ENCODE measurements around the gene HYAL2.

HYAL2 gene

DNA sequence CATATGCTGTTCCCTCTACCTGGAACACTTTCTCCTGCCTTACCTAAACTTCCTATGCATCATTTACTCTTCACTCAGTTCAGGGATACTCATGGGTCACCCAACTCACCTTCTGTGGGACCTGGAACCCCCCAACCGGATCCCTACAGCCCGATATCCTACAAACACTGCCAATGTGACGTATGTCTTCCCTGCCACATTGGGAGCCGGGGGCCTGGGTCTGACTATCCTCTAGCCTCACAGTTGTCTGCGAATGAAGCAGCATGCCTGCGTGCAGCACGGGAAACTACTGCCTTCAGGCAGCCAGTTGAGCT is 27.6 kb upstream of the HYAL2 start:
- DNase-seq (ENCODE audit: low read depth), result no peak

DNA sequence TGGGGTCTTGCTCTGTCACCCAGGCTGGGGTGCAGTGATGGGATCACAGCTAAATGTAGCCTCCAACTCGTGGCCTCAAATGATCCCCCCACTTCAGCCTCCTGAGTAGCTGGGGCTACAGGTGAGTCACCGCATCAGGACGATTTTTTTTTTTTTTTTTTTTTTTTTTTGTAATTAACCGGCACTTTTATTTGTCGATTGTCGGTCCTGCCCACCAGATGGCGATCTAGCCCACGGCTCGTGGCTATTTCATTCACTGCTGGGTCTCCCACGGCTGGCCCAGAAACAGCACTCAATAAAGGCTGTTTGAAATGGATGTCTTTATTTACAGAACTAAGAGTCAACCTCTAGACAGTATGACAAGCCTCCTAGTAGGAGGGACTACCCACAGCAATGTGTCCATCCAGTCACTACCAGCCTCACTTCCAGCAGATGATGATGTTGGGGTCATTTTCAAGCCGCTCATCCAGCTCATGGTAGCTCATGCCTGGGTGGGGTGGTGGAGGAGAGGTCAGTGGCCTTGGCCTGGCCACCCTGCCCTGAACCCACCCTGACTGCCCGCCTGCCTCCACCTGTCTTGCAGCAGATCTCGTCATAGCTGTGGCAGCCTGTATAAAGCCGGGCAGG is 24.8 kb upstream of the HYAL2 start:
- DNase-seq (ENCODE audit: low read depth), result peak; percentile 52

DNA sequence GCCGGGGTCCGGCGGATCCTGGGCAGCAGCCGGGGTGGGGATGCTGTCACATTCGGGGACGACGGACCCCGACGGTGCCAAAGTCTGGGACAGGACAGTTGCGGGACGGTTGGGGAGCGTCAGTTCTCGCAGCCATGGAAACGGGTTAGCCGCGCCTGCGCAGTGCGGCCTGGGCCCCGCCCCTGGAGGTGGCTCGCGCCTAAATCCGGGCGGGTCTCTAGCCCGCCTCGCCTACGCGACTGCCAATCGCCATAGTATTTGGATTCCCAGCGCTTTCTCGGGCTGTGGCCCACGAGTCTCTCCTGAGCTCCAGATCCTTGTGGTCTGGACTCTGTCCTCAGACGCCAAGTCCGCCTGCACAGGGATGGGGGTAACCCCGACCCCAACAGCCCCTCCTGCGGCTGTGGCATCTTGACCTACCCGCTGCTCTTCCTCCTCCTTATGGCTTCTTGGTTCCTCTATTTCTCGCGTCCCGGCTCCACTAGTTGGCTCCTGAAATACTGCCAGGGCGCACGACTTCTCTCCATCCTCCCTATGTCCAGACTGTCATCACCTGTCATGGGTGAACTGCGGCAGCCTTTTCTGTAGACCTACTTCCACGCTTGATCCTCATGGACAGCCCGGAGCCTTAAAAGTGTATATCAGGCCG is 23.2 kb upstream of the HYAL2 start, which contains the start of gene ZMYND10:
TSS of gene ZMYND10 (minus strand) at position 147 of the 649 bp plus-strand sequence. CDS start 153 bp downstream, outside the sequence.
- peak; percentile 29 for DNase-seq (ENCODE audit: low read depth)

DNA sequence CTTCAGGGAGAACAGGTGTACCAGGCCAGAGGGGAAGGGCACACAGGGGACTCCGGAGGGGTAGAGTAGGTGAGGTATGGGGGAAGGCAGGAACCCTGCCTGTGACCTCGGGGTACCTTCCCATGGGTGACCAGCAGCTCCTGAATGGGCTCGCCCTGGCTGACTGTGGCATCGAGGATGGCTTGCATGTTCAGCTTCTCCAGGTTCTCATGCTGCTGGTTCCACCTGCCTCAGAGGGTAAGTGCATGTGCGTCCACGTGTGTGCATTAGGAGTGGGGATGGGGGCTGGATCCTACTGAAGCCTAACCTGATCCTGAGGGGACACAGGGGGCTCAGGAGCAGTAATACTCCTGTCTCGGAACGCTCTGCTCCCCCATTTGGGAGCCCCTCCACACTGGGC is 22.5 kb upstream of the HYAL2 start:
- DNase-seq (ENCODE audit: low read depth), result no peak

DNA sequence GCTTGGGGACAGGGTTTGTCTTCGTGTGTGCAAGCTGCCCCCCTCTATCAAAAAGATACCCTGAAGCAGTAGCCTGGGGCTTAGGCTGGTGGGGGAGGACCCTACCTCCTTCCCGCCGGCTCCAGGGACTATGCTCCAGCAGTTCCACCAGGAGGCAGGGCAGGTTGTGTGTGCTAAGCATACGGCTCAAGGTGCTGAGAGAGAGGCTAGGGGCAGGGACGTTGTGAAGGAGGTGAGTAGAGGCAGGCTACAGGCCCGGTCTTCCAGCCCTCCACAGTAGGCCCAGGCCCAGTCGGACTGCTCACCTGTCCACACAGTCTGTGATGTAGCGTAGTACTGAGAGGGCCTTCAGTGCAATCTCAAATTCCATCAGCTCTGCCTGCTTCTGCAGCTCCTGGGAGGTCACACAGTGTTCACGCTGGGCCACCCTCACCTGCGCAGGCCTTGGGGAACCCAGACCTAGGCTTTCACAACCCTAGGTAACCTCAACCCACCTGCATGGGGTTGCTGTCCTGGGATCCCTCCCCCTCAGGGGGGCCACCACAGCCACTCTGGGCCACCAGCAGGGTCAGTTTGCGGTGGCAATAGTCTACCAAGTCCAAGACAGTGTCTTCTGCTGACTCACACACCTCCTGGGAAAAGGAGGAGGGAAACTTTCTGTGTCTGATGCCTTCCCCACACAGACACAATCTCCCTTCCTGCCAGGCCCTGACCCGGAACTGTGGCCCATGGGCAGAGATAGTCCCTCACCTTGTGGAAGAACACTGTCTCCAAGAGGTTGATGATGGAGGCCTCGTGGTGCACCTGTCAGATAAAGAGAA is 20.5 kb upstream of the HYAL2 start:
- DNase-seq (ENCODE audit: low read depth), result no peak

DNA sequence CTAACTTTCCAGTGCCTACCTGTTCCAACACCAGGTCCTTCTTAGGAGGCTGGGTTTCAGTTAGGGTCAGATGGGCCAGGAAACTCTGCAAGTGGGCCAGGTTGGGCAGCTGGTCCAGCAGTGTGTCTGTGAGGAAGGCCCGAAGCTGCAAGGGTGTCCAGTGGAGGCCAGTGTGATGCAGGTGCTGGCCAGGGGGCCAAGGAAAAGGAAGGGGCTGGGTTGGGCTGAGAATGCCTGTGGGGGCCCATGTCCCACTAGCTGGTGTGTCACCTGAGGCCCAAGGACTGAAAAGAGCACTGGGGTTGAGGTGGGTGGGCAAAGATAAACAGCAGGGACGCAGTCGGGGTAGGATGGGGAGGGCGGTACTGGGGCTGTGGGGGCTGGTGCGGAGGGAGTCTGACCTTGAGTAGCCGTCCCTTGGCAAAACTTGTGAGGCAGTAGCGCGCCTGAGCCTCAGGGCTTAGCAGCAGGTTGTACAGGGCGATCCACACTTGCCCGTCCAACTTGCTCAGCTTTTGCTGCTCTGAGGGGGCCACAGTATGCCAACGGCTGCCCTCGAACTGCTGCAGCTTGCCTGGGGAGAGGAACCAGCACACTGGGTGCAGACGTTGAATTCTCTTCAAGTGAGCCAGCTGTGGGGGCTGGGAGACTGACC is 19.6 kb upstream of the HYAL2 start:
- DNase-seq (ENCODE audit: low read depth), result no peak

DNA sequence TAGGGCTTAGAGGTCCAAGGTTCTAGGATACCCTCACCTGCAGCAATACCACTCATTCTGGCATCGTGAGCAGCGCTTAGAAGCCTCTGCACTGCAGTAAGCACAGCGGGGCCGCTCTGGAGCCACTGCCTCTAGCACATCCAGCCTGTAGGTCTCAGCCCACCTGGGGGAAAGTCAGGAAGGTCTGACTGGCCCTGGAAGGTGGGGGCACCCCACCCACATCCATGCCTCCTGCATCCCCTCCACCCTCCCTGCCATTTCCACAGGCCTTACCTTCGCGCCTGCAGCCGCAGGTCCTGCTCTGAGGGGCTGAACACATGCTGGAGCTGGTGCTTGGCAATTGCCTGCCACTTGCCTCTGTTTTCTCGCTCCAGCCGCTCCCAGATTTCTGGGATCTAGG is 19.0 kb upstream of the HYAL2 start:
- DNase-seq (ENCODE audit: low read depth), result no peak

DNA sequence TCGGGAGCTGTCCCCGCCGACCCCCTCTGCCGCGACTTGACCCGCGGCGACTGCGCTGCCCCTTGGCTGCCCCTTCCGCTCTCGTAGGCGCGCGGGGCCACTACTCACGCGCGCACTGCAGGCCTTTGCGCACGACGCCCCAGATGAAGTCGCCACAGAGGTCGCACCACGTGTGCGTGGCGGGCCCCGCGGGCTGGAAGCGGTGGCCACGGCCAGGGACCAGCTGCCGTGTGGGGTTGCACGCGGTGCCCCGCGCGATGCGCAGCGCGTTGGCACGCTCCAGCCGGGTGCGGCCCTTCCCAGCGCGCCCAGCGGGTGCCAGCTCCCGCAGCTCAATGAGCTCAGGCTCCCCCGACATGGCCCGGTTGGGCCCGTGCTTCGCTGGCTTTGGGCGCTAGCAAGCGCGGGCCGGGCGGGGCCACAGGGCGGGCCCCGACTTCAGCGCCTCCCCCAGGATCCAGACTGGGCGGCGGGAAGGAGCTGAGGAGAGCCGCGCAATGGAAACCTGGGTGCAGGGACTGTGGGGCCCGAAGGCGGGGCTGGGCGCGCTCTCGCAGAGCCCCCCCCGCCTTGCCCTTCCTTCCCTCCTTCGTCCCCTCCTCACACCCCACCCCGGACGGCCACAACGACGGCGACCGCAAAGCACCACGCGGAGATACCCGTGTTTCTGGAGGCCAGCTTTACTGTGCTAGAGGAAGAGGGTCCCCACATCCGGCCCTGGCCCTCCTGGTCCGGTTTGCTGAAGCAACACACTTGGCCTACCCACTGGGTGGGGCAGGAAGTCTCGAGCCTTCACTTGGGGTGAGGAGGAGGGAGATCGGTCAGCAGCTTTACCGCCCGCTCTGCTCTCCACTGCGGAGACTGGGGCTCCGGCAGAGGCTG is 18.1 kb upstream of the HYAL2 start, which contains the start of gene RASSF1:
TSS of gene RASSF1 (minus strand) at position 389 of the 882 bp plus-strand sequence. CDS start at position 358, 31 bp downstream.
- DNase-seq (ENCODE audit: low read depth), result peak; percentile 66

DNA sequence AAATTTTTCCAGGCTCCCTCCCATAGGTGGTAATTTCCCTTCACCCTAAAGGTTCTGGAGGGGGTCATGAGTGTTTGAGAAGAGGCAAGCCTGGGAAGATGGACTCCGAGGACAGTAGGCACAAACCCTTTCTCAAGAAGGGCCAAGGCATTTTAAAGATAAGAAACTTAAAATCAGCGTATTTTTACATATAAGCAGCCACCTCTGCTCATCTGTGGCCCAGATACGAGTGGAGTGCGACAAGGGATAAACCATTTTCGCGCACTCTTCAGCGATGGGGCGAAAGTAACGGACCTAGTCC is 17.6 kb upstream of the HYAL2 start:
- DNase-seq (ENCODE audit: low read depth), result no peak

DNA sequence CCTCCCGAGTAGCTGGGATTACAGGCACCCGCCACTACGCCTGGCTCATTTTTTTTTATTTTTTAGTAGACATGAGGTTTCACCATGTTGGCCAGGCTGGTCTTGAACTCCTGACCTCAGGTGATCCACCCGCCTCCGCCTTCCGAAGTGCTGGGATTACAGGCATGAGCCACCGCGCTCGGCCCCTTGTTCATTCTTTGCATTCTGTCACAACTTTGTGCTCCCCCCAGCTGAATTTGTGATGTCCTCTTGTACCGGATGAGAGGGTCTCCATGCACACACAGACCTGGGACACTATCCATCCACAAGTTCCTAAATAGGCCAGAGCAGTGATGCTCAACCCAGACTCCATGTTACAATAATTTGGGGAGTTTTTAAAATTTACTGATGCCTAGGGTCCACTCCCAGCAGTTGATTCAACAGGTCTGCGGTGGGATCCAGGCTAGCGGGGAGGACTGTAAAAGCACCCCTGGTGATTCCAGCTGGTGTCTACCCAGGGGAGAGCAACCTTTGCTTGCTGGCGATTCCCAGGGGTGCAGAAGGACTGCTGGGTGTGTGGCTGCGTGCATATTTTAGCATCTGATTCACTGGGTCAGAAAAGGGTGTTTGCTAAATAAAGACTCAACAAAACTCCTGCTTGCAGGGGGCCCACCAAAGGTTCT is 17.1 kb upstream of the HYAL2 start:
- peak; percentile 45 for DNase-seq (ENCODE audit: low read depth)

DNA sequence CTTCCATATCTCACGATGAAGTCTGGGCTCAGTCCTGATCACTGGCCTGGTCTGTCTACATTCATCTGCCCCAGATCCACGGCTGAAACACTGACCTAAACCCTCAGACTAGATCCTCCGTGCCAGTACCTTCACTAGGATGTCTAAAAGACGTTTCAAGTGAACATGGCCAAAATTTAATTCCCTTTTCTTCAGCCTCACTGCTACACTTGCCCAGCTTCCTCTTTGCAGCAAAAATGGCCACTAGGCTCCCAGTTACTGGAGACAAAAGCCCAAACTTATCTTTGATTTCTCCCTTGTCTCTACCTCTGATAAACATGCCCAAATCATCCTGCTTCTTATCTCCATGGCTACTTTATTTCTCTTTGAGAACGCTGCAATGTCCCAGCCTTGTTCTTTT is 16.4 kb upstream of the HYAL2 start:
- DNase-seq (ENCODE audit: low read depth), result no peak

DNA sequence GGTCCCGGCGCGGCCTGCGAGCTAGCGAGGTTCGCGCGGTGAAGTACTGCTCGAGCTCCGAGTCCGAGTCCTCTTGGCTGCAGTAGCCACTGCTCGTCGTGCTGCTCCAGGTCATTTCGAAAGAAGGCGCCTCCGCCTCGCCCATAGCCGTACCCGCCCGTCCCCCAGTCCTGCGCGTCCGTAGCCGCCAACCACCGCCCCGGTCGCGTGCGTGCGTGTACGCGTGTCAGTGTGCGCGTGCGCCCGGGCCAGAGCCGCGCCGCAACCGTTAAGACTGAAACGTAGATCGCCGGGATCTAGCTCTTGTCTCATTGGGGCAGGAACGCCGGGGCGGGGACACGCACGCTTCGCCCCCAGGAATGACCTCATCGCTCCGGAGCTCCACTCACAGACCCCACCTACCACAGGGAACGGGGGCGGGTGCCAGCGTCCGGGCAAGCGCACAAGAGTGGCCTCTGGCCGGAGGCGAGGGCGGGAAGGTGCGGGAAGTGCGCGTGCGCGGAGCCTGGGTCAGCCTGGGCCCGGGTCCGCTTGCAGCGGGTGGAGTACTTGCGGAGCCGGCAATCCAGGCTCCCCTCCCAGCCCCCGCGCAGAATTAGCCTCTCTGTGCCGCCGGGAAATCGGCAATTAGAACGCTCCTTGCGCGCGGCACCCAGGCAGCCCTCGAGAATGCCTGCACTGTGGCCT is 14.8 kb upstream of the HYAL2 start:
- DNase-seq (ENCODE audit: low read depth), result peak; percentile 100

DNA sequence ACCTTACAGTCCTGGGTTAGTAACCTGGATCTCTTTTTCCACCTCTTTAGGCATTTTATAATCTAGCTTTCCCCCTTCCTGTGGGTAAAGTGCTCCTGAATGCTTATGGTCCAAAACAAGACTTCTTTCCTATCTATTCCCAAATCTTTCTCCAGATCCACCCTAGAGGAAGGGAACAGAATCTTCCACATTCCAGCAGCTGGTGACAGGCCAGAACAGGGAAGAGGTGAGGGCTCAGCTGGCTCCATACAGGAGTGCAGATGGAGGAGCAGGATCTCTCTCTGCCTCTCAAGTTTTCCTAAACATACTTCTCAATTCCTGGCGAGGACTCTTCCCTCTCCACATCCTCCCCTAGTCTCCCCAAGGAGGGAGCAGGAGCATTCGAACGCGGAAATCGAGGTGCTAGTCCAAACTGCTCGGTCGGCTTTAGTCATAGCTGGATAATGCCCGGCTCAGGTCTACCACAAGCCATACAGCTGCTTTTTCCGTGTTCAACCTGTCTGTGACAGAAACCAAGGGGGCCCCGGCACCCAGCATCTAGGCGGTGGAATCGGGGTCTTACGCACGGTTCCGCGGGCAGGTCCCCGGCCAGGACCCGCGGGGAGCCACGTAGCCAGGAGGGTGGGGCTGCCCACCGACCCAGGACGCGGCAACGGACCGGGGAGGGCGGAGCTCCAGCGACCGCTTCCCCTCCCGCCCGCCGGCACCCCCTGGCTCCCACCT is 14.1 kb upstream of the HYAL2 start:
- DNase-seq (ENCODE audit: low read depth), result no peak

DNA sequence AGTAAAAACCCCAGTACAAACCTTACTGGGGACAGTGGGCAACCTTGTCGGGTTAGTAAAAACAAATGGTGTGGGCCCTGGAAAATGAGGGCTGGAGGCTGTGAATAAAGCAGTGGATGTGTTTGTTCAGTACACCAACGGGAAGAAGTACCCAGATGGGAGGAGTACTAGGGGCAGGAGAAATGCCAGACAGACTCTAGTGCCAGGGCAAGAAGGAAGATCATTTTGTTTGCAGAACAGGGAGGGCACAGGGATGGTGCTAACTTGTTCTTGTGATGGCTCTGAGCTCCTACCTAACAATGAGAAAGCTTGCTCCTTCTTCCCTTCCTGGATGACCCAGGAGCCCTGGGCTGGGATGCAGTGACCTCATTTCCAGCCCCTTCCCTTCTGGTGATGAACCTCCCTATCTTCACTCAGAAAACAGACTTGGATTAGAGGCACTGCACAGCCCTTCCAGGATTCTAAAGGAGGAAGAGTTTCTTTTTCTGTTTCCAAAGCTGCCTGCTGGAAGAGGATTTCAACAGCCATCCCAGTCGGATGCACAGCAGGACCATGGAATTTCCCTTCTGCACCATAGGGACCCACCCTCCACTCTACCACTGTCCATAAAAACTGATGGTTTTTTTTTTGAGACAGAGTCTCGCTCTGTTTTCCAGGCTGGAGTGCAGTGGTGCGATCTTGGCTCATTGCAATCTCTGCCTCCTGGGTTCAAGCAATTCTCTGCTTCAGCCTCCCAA is 12.0 kb upstream of the HYAL2 start:
- no peak for DNase-seq (ENCODE audit: low read depth)

DNA sequence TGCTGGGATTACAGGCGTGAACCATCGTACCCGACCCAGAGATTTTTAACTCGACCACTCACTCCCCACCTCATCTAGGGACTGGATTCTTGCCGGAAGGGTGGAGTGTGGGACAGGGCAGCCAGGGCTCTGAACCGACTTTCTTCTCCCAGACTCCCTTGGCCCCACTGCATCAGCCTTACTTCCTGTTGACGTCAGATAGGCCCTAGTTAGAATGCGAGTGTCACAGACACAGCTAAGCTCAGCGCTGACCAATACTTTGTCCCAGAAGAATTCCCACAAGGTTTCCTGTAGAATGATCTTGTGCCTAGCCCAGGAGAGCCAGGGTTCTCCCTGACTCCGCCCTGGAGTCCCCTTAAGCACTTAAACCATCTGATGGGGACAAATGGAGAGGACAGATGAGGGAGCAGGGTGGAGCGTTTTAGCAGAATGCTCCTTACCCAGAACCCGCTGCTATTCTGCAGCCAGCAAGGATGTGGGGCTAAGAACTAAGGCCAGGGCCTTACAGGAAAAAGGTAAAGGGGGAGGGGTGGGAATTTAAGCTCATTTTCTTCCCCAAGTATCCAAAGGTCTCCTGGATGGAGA is 11.3 kb upstream of the HYAL2 start:
- peak; percentile 59 for DNase-seq (ENCODE audit: low read depth)

DNA sequence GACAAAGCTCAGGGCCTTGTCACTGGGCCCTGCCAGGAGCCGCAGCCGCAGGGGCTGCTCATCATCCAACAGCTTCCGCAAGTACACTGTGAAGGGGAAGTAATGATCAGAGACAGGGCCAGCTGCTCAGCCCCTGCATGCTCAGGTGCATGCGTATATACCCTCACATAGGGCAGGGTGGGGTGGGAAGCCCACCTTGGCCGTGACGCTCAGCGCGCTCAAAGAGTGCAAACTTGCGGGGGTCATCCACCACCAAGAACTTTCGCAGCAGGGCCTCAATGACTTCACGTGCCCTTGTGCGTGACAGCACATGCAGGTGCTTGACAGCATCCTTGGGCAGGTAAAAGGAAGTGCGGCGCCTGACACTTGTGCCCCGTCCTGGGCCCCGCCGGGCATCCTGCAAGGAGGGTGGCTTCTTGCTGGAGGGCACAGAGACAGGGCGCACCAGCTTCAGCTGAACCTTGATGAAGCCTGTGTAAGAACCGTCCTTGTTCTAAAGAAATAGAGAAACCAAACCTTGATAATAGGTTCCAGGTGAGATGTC is 8.9 kb upstream of the HYAL2 start:
- DNase-seq (ENCODE audit: low read depth), result no peak

DNA sequence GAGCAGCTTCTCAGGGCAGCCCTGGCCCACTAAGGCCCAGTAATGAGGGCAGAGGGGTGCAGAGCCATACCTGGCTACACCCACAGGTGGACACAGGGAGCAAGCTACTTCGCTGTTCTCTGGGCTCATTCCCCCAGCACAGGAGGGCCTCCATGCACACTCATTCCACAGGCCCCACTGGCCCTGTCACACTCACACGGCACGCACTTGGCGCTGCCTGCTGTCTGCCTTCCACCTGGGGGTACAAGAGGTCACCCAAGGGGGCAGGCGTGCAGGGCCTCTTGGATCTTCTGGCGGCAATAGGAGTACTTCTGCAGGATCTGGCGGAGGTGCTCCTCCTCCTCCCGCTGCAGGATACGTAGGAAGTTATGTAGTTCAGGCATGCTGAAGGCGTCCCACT is 7.8 kb upstream of the HYAL2 start:
- no peak for DNase-seq (ENCODE audit: low read depth)

DNA sequence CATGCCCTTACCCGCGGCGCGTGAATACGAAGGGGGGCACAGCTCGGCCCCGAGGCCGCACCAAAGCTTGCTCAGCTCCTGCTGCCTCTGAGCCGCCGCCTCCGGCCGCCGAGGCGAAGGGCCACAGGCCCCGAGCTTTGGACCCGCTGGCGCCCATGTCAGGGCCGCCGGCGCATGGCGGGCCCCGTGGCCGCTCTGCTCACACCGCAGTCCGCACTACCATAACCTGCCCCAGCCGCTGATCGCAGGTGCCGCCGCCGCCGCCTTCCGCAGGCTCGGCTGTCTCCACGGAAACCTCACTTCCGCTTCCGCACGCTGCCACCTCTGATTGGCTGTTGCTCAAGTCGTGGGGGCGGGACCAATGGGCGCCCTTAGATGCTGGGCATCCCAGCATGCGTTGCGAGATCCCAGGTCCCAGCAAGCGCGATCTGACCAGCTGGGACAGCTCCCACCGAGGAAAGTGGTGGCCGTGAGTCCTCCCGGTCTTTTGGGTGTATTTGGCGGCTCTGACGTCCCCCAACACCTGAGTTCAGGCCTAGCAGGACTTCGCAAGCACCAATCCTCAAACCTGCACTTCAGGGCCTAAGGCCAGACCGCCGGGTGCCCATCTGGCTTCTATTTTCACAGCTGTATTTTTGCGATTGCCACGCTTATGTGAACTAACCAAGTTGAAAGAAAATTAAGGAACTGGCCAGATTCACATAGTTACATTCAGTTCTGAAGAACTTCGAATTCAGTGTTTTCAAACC is 5.6 kb upstream of the HYAL2 start, which contains the start of gene TUSC2:
TSS of gene TUSC2 (minus strand) at position 281 of the 749 bp plus-strand sequence. CDS start at position 157, 124 bp downstream.
- DNase-seq (ENCODE audit: low read depth), result peak; percentile 93
